H1 (cell line): ENCODE measurements around the gene MAP3K14. TPM values are rescaled to one million over a fixed set of nuclear protein-coding genes. Genes with fewer than 3 reads are reported as not detected.
A peak's percentile ranks its signal among the peaks of the same experiment; 100 is the strongest.

Experiments
- CREB1 ChIP-seq: IDR thresholded peaks from 2 replicates; pipeline ENCODE4 v1.6.1; 2012; ENCODE audit warnings: inconsistent platforms
- CTBP2 ChIP-seq: IDR thresholded peaks from 2 replicates; pipeline ENCODE4 v1.7.0; 2011; ENCODE audit warnings: borderline replicate concordance, mild to moderate bottlenecking, moderate library complexity, mixed read lengths, low read length; ENCODE audit not compliant: insufficient read depth, insufficient read length
- EP300 ChIP-seq, 2 experiments: IDR thresholded peaks; 1 replicate in 1 of 2; 2 replicates in 1 of 2; pipeline ENCODE4 v1.6.1; 2011 to 2012; ENCODE audit warnings: low read depth in 2 of 2, low read length in 2 of 2, mild to moderate bottlenecking in 2 of 2, borderline replicate concordance in 1 of 2, inconsistent platforms in 1 of 2, moderate library complexity in 1 of 2
- KDM1A ChIP-seq: fragments of 200-600, 300-600 bp; sonication (generic); IDR thresholded peaks from 2 replicates; pipeline ENCODE4 v1.7.1; 2016; ENCODE audit warnings: mild to moderate bottlenecking, low read length, borderline replicate concordance
- KDM4A ChIP-seq: IDR thresholded peaks from one replicate; pipeline ENCODE4 v1.7.1; 2012; ENCODE audit warnings: low read depth, mild to moderate bottlenecking, moderate library complexity, low read length, inconsistent platforms; ENCODE audit not compliant: severe bottlenecking
- NRF1 ChIP-seq: IDR thresholded peaks from 2 replicates; pipeline ENCODE4 v1.6.1; 2011; ENCODE audit warnings: mild to moderate bottlenecking, low read depth, low read length, improper control_type of control experiment
- PHF8 ChIP-seq: fragments of 200-600 bp; sonication (generic); conservative IDR thresholded peaks from 2 replicates; pipeline ENCODE4 v1.7.1; 2012; ENCODE audit warnings: low read depth, mild to moderate bottlenecking, inconsistent platforms, low read length, moderate library complexity
- RNF2 ChIP-seq: fragments of 200-900, 300-1000 bp; sonication (generic); IDR thresholded peaks from 2 replicates; pipeline ENCODE4 v1.7.1; 2016; ENCODE audit warnings: borderline replicate concordance, low read depth, mild to moderate bottlenecking, antibody characterized with exemption, low read length; ENCODE audit not compliant: poor library complexity, severe bottlenecking; ENCODE audit errors: missing control alignments
- SP4 ChIP-seq: IDR thresholded peaks from 2 replicates; pipeline ENCODE4 v1.6.1; 2012; ENCODE audit warnings: low read length, inconsistent platforms
- SUZ12 ChIP-seq: fragments of 200-600 bp; sonication (generic); IDR thresholded peaks from 2 replicates; pipeline ENCODE4 v1.6.1; 2012; ENCODE audit warnings: mild to moderate bottlenecking, inconsistent platforms, low read length, moderate library complexity, mixed read lengths
- ZNF274 ChIP-seq: IDR thresholded peaks from 2 replicates; pipeline ENCODE4 v1.7.0; 2012; ENCODE audit warnings: low read length, borderline replicate concordance; ENCODE audit errors: extremely low read depth
- polyA plus RNA-seq, 7 experiments: library from polyadenylated mRNA; depleted of rRNA in 3 of 7; stranded (reverse) in 5 of 7; unstranded in 2 of 7; fragments of >200 nt in 5 of 7; fragments of 200-250 nt in 2 of 7; gene quantifications; 1 replicate in 5 of 7; 2 replicates in 1 of 7; 4 replicates in 1 of 7; pipeline versions ENCODE4 v1.2.1 to v1.2.3, GENCODE V29; 2011 to 2013; ENCODE audit warnings: missing spikeins in 2 of 7, mixed read lengths in 2 of 7
- total RNA-seq: library from RNA; stranded (reverse); fragmentation: NEBNext Ultra II Directional; extraction: Animal tissue kit (Norgen Biotek cat#: 25700); gene quantifications from 2 replicates; pipeline ENCODE4 v1.2.1, GENCODE V29; 2021
- TF ChIP-seq, protein P1 (sequence below): IDR thresholded peaks from 2 replicates; pipeline ENCODE4 v1.6.1; 2012; ENCODE audit warnings: inconsistent platforms

MAP3K14 gene
- total and polyA plus RNA-seq, 2 of the 8 experiments (the other 6 are each of a cell fraction or from before 2014, with no cell fraction given), result 5.2 to 6.1 TPM

DNA sequence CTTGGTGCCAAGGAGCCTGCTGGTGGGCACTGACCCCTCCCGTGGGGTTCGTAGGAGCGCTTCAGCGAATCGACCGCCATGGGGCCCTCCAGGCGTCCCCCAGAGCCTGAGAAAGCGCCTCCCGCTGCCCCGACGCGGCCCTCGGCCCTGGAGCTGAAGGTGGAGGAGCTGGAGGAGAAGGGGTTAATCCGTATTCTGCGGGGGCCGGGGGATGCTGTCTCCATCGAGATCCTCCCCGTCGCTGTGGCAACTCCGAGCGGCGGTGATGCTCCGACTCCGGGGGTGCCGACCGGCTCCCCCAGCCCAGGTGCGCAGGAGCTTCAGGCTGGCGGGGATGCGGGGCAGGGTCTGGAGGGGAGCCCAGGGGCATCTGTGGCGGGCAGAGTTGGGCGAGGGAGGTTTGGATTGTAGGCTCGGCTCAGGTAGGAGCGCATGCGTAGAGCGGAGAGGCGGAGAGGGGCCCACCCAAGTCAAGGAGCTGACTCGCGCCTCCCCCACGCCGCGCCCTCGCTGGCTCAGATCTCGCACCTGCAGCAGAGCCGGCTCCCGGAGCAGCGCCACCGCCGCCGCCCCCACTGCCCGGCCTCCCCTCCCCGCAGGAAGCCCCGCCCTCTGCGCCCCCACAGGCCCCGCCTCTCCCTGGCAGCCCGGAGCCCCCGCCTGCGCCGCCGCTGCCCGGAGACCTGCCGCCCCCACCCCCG, 75.3 kb downstream of the MAP3K14 start (continued):
- no peak for TF ChIP-seq CTBP2
- TF ChIP-seq CREB1, result 0 out of 2 replicates have a peak, but pooled peaks have one; percentile 9
- no peak for TF ChIP-seq ZNF274
- TF ChIP-seq PHF8, result peak; percentile 42; the same call in 1 of the 2 replicates
- no peak for TF ChIP-seq EP300 (IDR thresholded peaks at IDR 0.05; ENCODE audit: borderline replicate concordance in 1 of 2, low read depth in 2 of 2, low read length in 2 of 2)
- TF ChIP-seq SUZ12, result no peak
- TF ChIP-seq KDM4A, result peak; percentile 60
- TF ChIP-seq, protein P1, sequence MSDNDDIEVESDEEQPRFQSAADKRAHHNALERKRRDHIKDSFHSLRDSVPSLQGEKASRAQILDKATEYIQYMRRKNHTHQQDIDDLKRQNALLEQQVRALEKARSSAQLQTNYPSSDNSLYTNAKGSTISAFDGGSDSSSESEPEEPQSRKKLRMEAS, result 0 out of 2 replicates have a peak, but pooled peaks have one; percentile 12
- no peak for TF ChIP-seq RNF2
- TF ChIP-seq KDM1A, result no peak
- no peak for TF ChIP-seq SP4
- peak; percentile 56 for TF ChIP-seq NRF1
